ENCODE measurements around the gene COPA. TPM values are rescaled to one million over a fixed set of nuclear protein-coding genes. Genes with fewer than 3 reads are reported as not detected.

Gene COPA
- polyA plus RNA-seq, 1 donor: 126 TPM

Other genes with a start within 250 kb of the COPA start
- 16.7 TPM for gene IGSF8, start 244.6 kb downstream of the COPA start, polyA plus RNA-seq (ENCODE audit: insufficient read length)
- gene ATP1A2, start 227.5 kb downstream of the COPA start, polyA plus RNA-seq (ENCODE audit: insufficient read length): 81.8 TPM
- gene ATP1A4, start 191.6 kb downstream of the COPA start, polyA plus RNA-seq (ENCODE audit: insufficient read length): 2.8 TPM
- gene CASQ1, start 152.7 kb downstream of the COPA start, polyA plus RNA-seq (ENCODE audit: insufficient read length): 1,211 TPM
- gene PEA15, start 137.9 kb downstream of the COPA start, polyA plus RNA-seq (ENCODE audit: insufficient read length): 115 TPM
- gene DCAF8, start 80.7 kb downstream of the COPA start, polyA plus RNA-seq (ENCODE audit: insufficient read length): 110 TPM
- 43.2 TPM for gene PEX19, start 58.1 kb downstream of the COPA start, polyA plus RNA-seq (ENCODE audit: insufficient read length)
- gene NCSTN, start 133 bp upstream of the COPA start, polyA plus RNA-seq (ENCODE audit: insufficient read length): 95.4 TPM
- 0.59 TPM for gene NHLH1, start 23.8 kb upstream of the COPA start, polyA plus RNA-seq (ENCODE audit: insufficient read length)
- 8.6 TPM for gene VANGL2, start 57.3 kb upstream of the COPA start, polyA plus RNA-seq (ENCODE audit: insufficient read length)
- gene SLAMF6, start 180.0 kb upstream of the COPA start, polyA plus RNA-seq (ENCODE audit: insufficient read length): 0.16 TPM
- gene CD84, start 236.2 kb upstream of the COPA start, polyA plus RNA-seq (ENCODE audit: insufficient read length): 1.5 TPM